Glutamatergic neuron (in vitro differentiated cells): Measurements from ENCODE around the gene ASXL1. TPM values are rescaled to one million over a fixed set of nuclear protein-coding genes. Genes with fewer than 3 reads are reported as not detected.

Experiments
- DNase-seq: peaks from one replicate; pipeline ENCODE4 v3.0.0; 2022
- H3K27ac Mint-ChIP-seq: one replicate; pipeline ENCODE4 v1.8.0; 2020; ENCODE audit warnings: mild to moderate bottlenecking, mixed read lengths, inconsistent platforms; ENCODE audit not compliant: unreplicated experiment
- H3K27me3 Mint-ChIP-seq: one replicate; pipeline ENCODE4 v1.8.0; 2020; ENCODE audit warnings: mild to moderate bottlenecking, moderate library complexity, mixed read lengths, inconsistent platforms; ENCODE audit not compliant: unreplicated experiment
- H3K36me3 Mint-ChIP-seq: one replicate; pipeline ENCODE4 v1.8.0; 2020; ENCODE audit warnings: mild to moderate bottlenecking, mixed read lengths, inconsistent platforms; ENCODE audit not compliant: unreplicated experiment
- H3K4me1 Mint-ChIP-seq: one replicate; pipeline ENCODE4 v1.8.0; 2020; ENCODE audit warnings: mild to moderate bottlenecking, low read depth, mixed read lengths, inconsistent platforms; ENCODE audit not compliant: unreplicated experiment
- H3K4me3 Mint-ChIP-seq: one replicate; pipeline ENCODE4 v1.8.0; 2020; ENCODE audit warnings: mild to moderate bottlenecking, mixed read lengths, inconsistent platforms; ENCODE audit not compliant: unreplicated experiment
- H3K9me3 Mint-ChIP-seq: one replicate; pipeline ENCODE4 v1.8.0; 2020; ENCODE audit warnings: mild to moderate bottlenecking, moderate library complexity, mixed read lengths, inconsistent platforms; ENCODE audit not compliant: unreplicated experiment
- total RNA-seq: library from RNA; stranded (reverse); fragmentation: NEBNext Ultra II Directional; extraction: Animal tissue kit (Norgen Biotek cat#: 25700); gene quantifications from one replicate; pipeline ENCODE4 v1.2.1, GENCODE V29; 2021; ENCODE audit not compliant: unreplicated experiment
- TF ChIP-seq, protein P1 (sequence below): fragments of 200-600 bp; sonication (generic); IDR thresholded peaks from one replicate; pipeline ENCODE4 v1.5.0; 2021; ENCODE audit not compliant: partially characterized antibody, unreplicated experiment

Gene ASXL1
- total RNA-seq, 1 donor from 2014 or later = 85.1 TPM

- no peak for DNase-seq
- Mint-ChIP-seq H3K36me3 (peaks cover 15% of the 10 kb centered on the region), H3K27me3 (peaks cover 8% of the 10 kb centered on the region), H3K4me1 (peaks cover 34% of the 10 kb centered on the region), H3K9me3 (peaks cover 12% of the 10 kb centered on the region), H3K27ac (no peak overlapping the region), H3K4me3 (no peak overlapping the region)
- TF ChIP-seq, protein P1, sequence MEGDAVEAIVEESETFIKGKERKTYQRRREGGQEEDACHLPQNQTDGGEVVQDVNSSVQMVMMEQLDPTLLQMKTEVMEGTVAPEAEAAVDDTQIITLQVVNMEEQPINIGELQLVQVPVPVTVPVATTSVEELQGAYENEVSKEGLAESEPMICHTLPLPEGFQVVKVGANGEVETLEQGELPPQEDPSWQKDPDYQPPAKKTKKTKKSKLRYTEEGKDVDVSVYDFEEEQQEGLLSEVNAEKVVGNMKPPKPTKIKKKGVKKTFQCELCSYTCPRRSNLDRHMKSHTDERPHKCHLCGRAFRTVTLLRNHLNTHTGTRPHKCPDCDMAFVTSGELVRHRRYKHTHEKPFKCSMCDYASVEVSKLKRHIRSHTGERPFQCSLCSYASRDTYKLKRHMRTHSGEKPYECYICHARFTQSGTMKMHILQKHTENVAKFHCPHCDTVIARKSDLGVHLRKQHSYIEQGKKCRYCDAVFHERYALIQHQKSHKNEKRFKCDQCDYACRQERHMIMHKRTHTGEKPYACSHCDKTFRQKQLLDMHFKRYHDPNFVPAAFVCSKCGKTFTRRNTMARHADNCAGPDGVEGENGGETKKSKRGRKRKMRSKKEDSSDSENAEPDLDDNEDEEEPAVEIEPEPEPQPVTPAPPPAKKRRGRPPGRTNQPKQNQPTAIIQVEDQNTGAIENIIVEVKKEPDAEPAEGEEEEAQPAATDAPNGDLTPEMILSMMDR = no peak
These were observed 84.7 kb downstream of the ASXL1 start for GRCh38 chr20:32442630-32443373.

- DNase-seq = no peak
- no peak overlapping the region for H3K4me3 Mint-ChIP-seq
- H3K27ac Mint-ChIP-seq = no peak overlapping the region
- H3K9me3 Mint-ChIP-seq = peaks cover 12% of the 10 kb centered on the region
- TF ChIP-seq, protein P1 = no peak
- H3K27me3 Mint-ChIP-seq = peaks cover 12% of the 10 kb centered on the region
- peaks cover 13% of the 10 kb centered on the region for H3K36me3 Mint-ChIP-seq
- H3K4me1 Mint-ChIP-seq = peaks cover 35% of the 10 kb centered on the region
These were observed 85.3 kb downstream of the ASXL1 start for GRCh38 chr20:32443386-32443974.

DNA sequence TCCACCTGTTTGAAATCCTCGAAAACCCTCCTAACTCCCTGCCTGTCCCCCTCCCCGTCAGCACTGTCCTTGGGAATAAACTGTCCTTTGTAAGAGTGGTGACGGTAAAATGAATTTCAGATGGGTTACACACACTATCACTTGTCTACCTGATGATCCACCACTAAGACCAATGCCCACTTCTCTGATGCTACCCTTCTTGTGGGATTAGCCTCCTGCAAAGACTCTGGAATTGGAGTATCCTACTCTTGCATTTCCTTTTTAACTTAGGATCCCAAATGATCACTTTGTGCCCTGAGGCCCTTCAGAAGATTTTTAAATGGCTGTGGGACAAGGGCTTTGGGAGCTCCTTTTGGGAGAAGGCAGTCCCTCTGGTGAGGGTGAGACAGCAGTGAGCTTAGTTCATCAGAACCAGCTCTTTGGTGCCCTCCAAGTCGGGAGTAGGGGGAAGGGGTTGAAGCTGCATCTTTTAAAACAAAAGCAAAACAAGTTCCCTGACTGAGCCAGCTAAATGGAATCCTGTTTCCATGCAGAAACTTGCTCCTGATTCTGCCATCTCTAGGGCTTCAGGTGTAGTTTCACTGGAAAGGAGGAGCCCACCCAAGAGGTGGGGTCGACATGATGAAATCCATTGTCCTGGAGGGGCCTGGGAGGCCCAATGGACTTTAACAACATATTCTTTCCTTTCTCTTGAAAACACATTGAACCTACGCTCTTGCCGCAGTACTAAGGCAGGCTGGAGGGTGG lies 86.5 kb downstream of the ASXL1 start:
- TF ChIP-seq, protein P1 = no peak
- Mint-ChIP-seq H3K9me3 (peaks cover 14% of the 10 kb centered on the region), H3K27ac (no peak overlapping the region), H3K36me3 (peaks cover 8% of the 10 kb centered on the region), H3K27me3 (peaks cover 16% of the 10 kb centered on the region), H3K4me1 (peaks cover 37% of the 10 kb centered on the region), H3K4me3 (peak overlapping the region; percentile 72)
- DNase-seq = no peak

DNA sequence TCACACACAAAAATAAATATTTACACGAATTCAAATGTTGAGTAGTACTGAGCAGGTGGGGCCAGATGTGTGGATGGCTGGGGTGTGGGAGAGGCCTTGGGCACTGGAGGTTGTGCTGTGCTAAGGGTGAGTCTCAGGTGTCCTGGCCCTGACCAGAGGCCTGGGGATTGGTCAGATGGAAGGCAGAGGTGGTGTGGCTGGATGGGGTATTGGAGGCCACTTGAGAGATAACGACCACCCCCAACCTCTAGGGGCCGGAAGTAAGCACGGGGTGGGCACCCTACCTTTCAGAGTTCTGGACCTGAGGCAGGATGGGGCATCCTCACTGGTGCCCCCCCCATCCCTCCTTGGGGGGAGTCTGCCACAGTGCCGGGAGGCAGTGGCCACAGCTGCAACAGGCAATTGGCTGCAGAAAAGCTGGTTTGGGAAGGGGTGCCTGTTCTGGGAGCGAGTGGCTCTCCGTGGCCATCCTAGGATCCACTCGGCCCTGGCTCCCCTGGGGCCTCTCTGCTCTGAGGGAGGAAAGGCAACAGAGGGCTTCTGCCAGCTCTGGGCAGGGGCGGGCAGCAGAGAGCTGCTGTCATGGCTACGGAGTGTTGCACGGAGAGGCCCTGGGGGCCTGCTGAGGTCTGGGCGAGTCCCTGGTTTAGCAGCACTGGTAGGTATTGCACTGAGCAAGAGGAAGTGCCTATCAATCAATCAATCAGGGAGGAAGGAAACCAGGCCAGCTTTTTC lies 87.6 kb downstream of the ASXL1 start:
- Mint-ChIP-seq H3K4me3 (peak overlapping the region; percentile 72), H3K27ac (peak overlapping the region; percentile 59), H3K4me1 (peaks cover 46% of the 10 kb centered on the region), H3K36me3 (peaks cover 8% of the 10 kb centered on the region), H3K9me3 (peaks cover 14% of the 10 kb centered on the region), H3K27me3 (peaks cover 20% of the 10 kb centered on the region)
- TF ChIP-seq, protein P1 = peak; percentile 3
- peak; percentile 87 for DNase-seq
